Breast epithelium (tissue), 4 donors: ENCODE results near the gene PDK1. TPM values are rescaled to one million over a fixed set of nuclear protein-coding genes. Genes with fewer than 3 reads are reported as not detected.
"Not testable (repeated sequence)": the region's sequence is repeated elsewhere in the genome, so short reads cannot be mapped to it uniquely, and the experiment has no call there.

Source experiments
- DNase-seq, 2 donors: peaks; one replicate each; pipeline ENCODE4 v3.0.0-alpha.2; 2019; ENCODE audit warnings: low spot score in 2 of 2
- H3K27ac ChIP-seq, 2 donors: fragments of 200-600 bp; sonication (generic) in 1 of 2; one replicate each; pipeline ENCODE4 v1.5.1; 2016 to 2019; ENCODE audit warnings: mild to moderate bottlenecking in 1 of 2
- H3K27me3 ChIP-seq, 2 donors: fragments of 200-600 bp; sonication (generic) in 1 of 2; one replicate each; pipeline versions ENCODE4 v1.5.1 to v1.6.0; 2017 to 2019; ENCODE audit warnings: control low read depth in 1 of 2, mild to moderate bottlenecking in 1 of 2
- H3K36me3 ChIP-seq: fragments of 200-600 bp; one replicate; pipeline ENCODE4 v1.5.1; 2019
- H3K4me1 ChIP-seq, 2 donors: fragments of 200-600 bp; sonication (generic); one replicate each; pipeline ENCODE4 v1.5.1; 2016 to 2019; ENCODE audit warnings: control low read depth in 1 of 2
- H3K4me3 ChIP-seq, 3 donors: fragments of 200-600 bp; sonication (generic); 1 replicate in 2 of 3; 2 replicates in 1 of 3; pipeline ENCODE4 v1.5.1; 2016 to 2019; ENCODE audit warnings: mild to moderate bottlenecking in 3 of 3, moderate library complexity in 2 of 3
- H3K9me3 ChIP-seq, 2 donors: fragments of 200-600 bp; sonication (generic) in 1 of 2; one replicate each; pipeline ENCODE4 v1.5.1; 2016 to 2019; ENCODE audit warnings: control low read depth in 1 of 2
- CTCF ChIP-seq, 3 donors: fragments of 450-650 bp; IDR thresholded peaks; one replicate each; pipeline ENCODE4 v1.5.1; 2016 to 2017; ENCODE audit warnings: antibody characterized with exemption in 3 of 3, mild to moderate bottlenecking in 3 of 3, moderate library complexity in 3 of 3
- POLR2A ChIP-seq: fragments of 450-650 bp; IDR thresholded peaks from one replicate; pipeline ENCODE4 v1.6.1; 2016; ENCODE audit warnings: antibody characterized with exemption, mild to moderate bottlenecking, moderate library complexity
- POLR2AphosphoS5 ChIP-seq, 3 donors: sonication (generic); formaldehyde crosslinking; IDR thresholded peaks; one replicate each; pipeline ENCODE4 v1.6.1; 2017; ENCODE audit warnings: antibody characterized with exemption in 3 of 3
- intact Hi-C: fragments of 100-400 bp; cut with DNase I; formaldehyde crosslinking; loops from one replicate; pipeline ENCODE4 v1.15.1; 2023; ENCODE audit warnings: low total_unique reads
- total RNA-seq, 3 donors: library from RNA; depleted of rRNA; stranded (reverse); fragments of >200 nt; gene quantifications; one replicate each; pipeline ENCODE4 v1.1.0, GENCODE V29; 2016

PDK1 gene
- total RNA-seq, 3 donors from 2014 or later = 19.0 to 20.0 (median 19.0) TPM

GRCh38 chr2:172545408-172546075 is 10.3 kb upstream of the PDK1 start:
- TF ChIP-seq CTCF (IDR thresholded peaks at IDR 0.05) = no peak
- DNase-seq = no peak
- H3K4me1 ChIP-seq = no peaks in the 10 kb centered on the region
- no peak overlapping the region for H3K27ac ChIP-seq
- H3K4me3 ChIP-seq = no peak overlapping the region
- H3K9me3 ChIP-seq = peaks cover 0 to 16% of the 10 kb centered on the region in 2 donors
- intact Hi-C loops = no loop called here
- no peaks in the 10 kb centered on the region for H3K36me3 ChIP-seq
- H3K27me3 ChIP-seq = no peaks in the 10 kb centered on the region

GRCh38 chr2:172549131-172549530 is 6.8 kb upstream of the PDK1 start:
- no peak overlapping the region for H3K4me3 ChIP-seq
- H3K27me3 ChIP-seq = no peaks in the 10 kb centered on the region
- H3K9me3 ChIP-seq = peaks cover 0 to 16% of the 10 kb centered on the region in 2 donors
- H3K36me3 ChIP-seq = no peaks in the 10 kb centered on the region
- TF ChIP-seq CTCF (IDR thresholded peaks at IDR 0.05) (no peak), POLR2A (no peak), POLR2AphosphoS5 (IDR thresholded peaks at IDR 0.05) (no peak)
- intact Hi-C loops = loop anchor here (1.0 kb wide), 1 partner anchor 14 kb away; no protein-coding TSS in a partner anchor
- H3K27ac ChIP-seq = no peak overlapping the region
- no peaks in the 10 kb centered on the region for H3K4me1 ChIP-seq
- DNase-seq = no peak

DNA sequence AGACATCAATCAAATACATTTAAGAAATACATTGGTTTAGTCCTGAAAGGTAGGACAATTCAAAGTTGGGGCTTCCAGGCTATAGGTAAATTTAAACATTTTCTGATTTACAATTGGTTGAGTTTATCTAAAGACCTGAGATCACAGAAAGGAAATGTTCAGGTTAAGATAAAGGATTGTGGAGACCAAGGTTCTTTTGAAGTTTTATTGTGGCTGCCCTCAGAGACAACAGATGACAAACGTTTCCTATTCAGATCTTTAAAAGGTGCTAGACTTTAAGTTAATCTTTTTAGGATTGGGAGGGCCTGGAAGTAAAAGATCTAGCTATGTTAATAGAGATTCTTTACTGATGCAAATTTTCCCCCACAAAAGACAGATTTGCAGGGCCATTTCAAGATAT is 6.1 kb upstream of the PDK1 start:
- not testable (repeated sequence) for H3K27me3 ChIP-seq, DNase-seq, H3K4me3 ChIP-seq, H3K4me1 ChIP-seq, H3K36me3 ChIP-seq, H3K27ac ChIP-seq
- H3K9me3 ChIP-seq = peaks cover 0 to 16% of the 10 kb centered on the region in 2 donors
- intact Hi-C loops = loop anchor here (1.0 kb wide), 1 partner anchor 15 kb away; no protein-coding TSS in a partner anchor

DNA sequence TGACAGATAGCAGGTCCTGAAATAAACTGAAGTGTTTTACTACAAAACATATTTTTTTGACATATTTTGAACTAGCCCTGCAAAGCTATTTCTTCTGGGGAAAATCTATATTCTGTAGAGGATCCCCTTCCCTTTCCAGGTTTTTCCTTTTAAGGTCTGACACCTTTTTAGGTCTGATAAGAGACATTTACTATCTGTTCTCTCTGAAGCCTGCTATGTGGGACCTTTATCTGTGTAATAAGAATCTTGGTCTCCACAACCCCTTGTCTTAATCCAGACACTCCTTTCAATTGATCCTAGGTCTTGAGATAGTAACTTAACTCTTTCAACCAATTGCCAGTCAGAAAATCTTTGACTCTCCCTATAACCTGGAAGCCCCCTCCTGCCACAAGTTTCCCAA is 5.5 kb upstream of the PDK1 start:
- intact Hi-C loops = no loop called here
- no peaks in the 10 kb centered on the region for H3K36me3 ChIP-seq
- H3K9me3 ChIP-seq = peaks cover 0 to 11% of the 10 kb centered on the region in 2 donors
- TF ChIP-seq POLR2AphosphoS5 (IDR thresholded peaks at IDR 0.05) = no peak
- TF ChIP-seq CTCF (IDR thresholded peaks at IDR 0.05) = no peak
- no peak for TF ChIP-seq POLR2A
- no peaks in the 10 kb centered on the region for H3K27me3 ChIP-seq
- H3K27ac ChIP-seq = no peak overlapping the region
- H3K4me3 ChIP-seq = no peak overlapping the region
- DNase-seq = no peak
- H3K4me1 ChIP-seq = no peaks in the 10 kb centered on the region

DNA sequence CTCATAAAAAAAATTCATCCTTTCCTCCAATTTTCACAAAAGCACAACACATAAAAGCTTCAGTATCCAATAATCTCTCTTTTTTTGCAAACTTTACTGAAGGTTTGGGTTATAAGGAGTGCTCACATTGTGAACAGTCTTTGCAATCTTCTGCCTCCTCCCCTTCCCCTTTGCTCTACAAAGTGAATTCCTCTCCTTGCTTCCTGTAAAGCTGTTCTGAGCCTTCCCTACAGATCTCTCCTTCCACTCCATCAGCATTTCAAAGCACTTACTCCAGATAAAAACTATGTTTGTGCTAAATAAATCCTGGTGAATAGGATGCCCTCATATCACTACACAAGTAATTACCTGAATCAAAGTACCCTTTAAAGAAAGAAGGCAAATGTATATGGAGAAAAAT is 4.6 kb upstream of the PDK1 start:
- no peaks in the 10 kb centered on the region for H3K27me3 ChIP-seq
- no peak for DNase-seq

GRCh38 chr2:172552547-172553291 is 3.2 kb upstream of the PDK1 start:
- Histone ChIP-seq H3K9me3 (no peaks in the 10 kb centered on the region), H3K27me3 (no peaks in the 10 kb centered on the region), H3K36me3 (no peaks in the 10 kb centered on the region), H3K4me1 (peaks cover 0 to 1% of the 10 kb centered on the region in 2 donors), H3K27ac (no peak overlapping the region), H3K4me3 (no peak overlapping the region)
- TF ChIP-seq POLR2AphosphoS5 (IDR thresholded peaks at IDR 0.05) (no peak), POLR2A (no peak), CTCF (IDR thresholded peaks at IDR 0.05) (no peak)
- intact Hi-C loops = no loop called here
- no peak for DNase-seq

More for the DNA sequence above, 4.6 kb upstream of the PDK1 start:
- no peaks in the 10 kb centered on the region for H3K36me3 ChIP-seq
- no peak overlapping the region for H3K4me3 ChIP-seq
- TF ChIP-seq POLR2AphosphoS5 (IDR thresholded peaks at IDR 0.05) = no peak
- peaks cover 0 to 3% of the 10 kb centered on the region in 2 donors for H3K9me3 ChIP-seq
- intact Hi-C loops = no loop called here
- no peak overlapping the region for H3K27ac ChIP-seq
- no peaks in the 10 kb centered on the region for H3K4me1 ChIP-seq
